Colon (tissue), 2 donors: ENCODE measurements around the gene CDK10.

Experiments
- FAIRE-seq: peaks from 2 replicates; lab custom pipeline; 2012; peaks lifted over from hg19 to GRCh38; lab: Jason Lieb, UNC
- donor health status: control.
- donor health status: control.

CDK10 gene

DNA sequence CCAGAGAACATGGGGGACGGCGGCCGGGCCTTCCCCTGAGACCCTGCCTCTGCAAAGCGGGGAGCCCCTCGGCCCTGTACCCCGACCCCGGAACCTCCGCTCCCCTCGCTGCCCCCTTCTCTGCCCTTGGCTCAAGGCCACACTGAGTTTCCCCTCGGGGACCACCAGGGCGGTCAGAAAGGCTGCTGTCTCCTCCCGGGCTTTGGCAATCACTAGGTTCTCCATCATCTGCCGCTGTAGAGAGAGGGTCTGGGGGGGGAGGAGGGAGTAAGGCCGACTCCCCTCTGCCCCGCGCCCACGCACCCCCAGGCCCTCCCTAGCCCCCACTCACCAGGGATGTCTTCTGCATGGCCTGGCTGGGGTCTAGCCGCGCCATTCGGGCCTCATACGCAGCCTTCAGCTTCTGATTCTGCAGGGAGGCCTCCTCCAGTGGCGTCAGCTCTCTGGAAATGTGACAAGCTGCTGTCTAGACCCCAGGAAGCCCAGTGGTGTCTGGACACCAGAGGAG is 25.8 kb downstream of the CDK10 start:
- FAIRE-seq = no peak

GRCh38 chr16:89716493-89716892 is 30.0 kb downstream of the CDK10 start:
- no peak for FAIRE-seq

DNA sequence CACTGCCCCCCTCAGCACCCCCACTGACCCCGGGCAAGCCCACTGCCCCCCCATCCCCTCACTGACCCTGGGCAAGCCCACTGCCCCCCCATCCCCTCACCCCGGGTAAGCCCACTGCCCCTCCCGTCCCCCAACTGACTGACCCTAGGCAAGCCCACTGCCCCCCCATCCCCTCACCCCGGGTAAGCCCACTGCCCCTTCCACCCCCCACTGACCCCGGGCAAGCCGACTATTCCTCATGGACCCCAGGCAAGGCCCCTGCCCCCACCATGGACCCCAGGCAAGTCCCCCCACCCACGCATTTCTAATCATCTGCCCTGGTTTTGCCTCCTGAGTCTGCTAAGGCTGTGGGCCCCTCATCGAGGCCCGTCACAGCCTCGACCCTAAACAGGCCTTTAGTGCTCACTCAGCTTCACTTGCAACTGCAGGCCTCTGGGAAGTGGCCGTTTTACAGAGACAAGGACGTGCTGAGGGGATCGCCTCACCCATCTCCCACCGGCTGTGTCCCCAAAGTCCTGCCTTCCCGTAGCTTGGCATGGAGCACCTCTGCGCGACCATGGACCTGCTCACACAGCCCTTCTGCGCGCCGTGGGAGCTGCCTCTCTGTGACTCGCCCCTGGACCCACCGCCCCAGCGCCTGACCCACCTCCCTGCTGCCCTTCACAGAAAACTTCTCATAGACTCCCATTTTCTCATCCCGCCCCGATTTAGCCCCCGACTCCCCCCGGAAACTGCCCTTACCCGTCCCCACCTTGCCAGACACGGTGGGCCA is 30.6 kb downstream of the CDK10 start:
- no peak for FAIRE-seq

DNA sequence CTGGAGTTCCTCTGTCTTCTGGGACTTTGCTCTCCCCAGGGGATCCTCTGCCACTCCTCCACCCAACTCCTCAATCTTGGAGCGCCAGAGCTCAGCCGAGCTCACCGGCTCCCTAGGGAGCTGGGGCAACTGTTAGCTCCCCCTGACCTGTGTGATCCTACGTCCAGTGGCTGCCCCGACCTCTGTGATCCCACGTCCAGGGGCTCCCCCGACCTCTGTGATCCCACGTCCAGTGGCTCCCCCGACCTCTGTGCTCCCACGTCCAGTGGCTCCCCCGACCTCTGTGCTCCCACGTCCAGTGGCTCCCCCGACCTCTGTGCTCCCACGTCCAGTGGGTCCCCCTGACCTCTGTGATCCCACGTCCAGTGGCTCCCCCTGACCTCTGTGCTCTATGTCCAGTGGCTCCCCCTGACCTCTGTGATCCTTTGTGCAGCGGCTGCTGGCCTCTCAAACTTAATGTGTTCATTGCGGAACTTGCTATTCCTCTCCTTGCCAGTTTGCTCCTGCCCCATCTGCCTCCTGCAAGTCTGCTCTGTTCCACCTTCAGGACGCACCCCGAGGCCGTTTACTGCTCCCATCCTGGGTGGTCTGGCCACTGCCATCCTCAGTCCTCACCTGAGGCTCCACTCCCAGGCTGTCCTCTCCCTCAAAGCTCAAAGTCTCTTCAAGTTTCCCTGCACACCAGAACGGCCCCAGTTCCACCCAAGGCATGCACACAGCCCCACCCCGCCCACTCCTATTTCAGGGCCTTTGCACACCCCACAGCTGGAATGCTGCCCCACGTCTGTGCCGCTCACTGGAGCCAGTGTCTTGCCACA is 31.4 kb downstream of the CDK10 start:
- FAIRE-seq = no peak

DNA sequence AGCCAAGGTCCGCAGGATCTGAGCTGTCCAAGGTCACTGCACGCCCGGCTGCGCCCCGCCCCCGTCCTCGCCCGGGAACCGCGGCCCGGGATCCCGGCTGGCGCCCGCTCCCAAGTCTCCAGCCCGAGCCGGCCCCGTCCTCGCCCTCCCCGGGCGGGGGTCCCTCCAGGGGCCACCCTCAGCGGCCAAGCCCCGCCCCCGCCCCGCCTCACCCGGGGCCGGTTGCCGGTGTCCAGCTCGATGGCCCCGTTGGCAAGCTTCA is 34.0 kb downstream of the CDK10 start:
- no peak for FAIRE-seq

- FAIRE-seq = no peak
Measured at GRCh38 chr16:89720813-89721545, 34.5 kb downstream of the CDK10 start, which contains the start of the genes VPS9D1 and ZNF276. Gene VPS9D1 (minus strand): TSS chr16:89720898. CDS start chr16:89720861, 37 bp downstream. Gene ZNF276 (plus strand): TSS chr16:89721537. CDS start chr16:89721641, 104 bp downstream.

GRCh38 chr16:89721546-89722391 is 35.3 kb downstream of the CDK10 start:
- no peak for FAIRE-seq

DNA sequence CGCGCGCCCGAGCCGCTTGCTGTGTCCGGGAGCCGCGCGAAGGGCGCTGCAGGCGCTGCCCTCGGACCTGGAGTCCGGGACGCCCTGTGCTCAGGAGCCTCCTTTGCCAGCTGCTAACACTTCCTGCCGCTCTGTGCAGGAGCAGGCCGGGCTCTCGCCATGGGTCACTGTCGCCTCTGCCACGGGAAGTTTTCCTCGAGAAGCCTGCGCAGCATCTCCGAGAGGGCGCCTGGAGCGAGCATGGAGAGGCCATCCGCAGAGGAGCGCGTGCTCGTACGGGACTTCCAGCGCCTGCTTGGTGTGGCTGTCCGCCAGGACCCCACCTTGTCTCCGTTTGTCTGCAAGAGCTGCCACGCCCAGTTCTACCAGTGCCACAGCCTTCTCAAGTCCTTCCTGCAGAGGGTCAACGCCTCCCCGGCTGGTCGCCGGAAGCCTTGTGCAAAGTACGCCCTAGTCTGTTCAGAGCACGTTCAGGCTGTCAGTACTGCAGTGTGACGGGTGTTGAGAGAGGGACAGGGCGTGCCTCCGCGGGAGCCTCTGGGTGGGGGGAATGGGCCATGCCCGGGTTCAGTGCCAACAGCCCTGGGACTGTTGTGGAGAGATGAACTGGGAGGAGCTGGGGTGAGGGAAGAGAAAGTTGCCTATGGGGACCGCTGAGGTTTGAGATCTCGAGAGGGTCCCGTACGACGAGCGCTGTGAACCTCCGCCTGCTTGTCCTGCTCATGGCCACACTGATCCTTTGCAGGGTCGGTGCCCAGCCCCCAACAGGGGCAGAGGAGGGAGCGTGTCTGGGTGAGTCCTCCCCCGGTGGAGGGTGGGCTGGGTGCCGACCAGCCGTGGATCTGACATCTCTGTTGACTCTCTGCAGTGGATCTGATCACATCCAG is 36.1 kb downstream of the CDK10 start:
- no peak for FAIRE-seq

DNA sequence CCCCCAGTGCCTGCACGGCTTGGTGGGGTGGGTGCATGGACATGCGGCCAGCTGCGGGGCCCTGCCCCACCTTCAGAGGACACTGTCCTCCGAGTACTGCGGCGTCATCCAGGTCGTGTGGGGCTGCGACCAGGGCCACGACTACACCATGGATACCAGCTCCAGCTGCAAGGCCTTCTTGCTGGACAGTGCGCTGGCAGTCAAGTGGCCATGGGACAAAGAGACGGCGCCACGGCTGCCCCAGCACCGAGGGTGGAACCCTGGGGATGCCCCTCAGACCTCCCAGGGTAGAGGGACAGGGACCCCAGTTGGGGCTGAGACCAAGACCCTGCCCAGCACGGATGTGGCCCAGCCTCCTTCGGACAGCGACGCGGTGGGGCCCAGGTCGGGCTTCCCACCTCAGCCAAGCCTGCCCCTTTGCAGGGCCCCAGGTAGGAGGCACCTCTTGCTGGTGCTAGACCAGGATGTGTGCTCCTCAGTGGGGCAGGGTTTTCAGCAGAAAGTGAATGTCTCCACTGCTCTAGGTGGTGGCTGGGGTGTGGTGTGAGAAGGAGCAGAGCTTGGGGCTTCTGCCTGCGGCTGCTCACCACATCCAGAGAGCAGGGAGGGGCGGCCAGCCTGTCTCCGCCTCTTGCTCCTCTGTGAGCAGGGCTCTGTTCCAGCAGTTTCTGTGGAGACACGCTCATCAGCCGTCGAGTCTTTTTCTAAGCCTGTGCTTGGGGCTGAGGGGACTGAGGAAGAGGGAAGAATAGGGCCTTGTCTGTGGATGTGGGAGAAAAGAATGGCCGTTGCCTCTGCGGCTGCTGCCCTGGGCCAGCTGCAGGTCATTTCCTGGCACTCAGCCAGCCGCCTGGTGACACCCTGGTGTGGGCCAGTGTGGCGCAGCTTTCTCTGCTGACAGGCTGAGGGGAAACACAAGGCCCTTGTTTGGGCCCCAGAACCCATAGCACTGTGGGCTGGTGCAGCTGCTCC is 37.1 kb downstream of the CDK10 start:
- no peak for FAIRE-seq

GRCh38 chr16:89727406-89728120 is 41.1 kb downstream of the CDK10 start:
- FAIRE-seq = no peak

DNA sequence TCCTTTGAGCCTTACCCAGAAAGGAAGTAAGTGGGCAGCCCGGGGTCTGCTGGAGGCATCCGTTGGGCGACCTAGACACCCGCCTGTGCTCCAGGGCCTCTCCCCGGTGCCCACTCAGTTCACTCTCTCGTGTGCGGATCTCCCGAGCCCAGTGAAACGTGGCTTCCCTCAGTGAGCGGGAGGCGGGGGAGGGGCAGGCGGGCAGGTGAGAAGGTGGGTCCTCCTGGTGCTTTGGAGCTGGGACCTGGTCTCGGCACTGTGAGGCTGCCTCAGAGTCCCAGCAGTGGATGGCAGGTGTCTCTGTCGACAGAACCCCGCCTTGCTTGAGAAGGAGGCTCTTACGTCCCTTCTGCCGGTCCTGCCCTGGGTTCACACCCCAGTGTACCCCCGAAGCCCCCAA is 42.8 kb downstream of the CDK10 start:
- no peak for FAIRE-seq

GRCh38 chr16:89729863-89730593 is 43.5 kb downstream of the CDK10 start:
- no peak for FAIRE-seq

- FAIRE-seq = no peak
Measured at GRCh38 chr16:89730610-89731234, 44.2 kb downstream of the CDK10 start.

GRCh38 chr16:89732142-89732917 is 45.8 kb downstream of the CDK10 start:
- FAIRE-seq = no peak

- FAIRE-seq = no peak
Measured at GRCh38 chr16:89732918-89733242, 46.4 kb downstream of the CDK10 start.

- no peak for FAIRE-seq
Measured at GRCh38 chr16:89733322-89733721, 46.8 kb downstream of the CDK10 start.

- no peak for FAIRE-seq
Measured at GRCh38 chr16:89733792-89734191, 47.3 kb downstream of the CDK10 start.
